HepG2 (cell line): ENCODE measurements around the gene TOB2. TPM values are rescaled to one million over a fixed set of nuclear protein-coding genes. Genes with fewer than 3 reads are reported as not detected.

ENCODE experiments used
- BHLHE40 ChIP-seq: IDR thresholded peaks from 2 replicates; pipeline ENCODE4 v1.6.1; 2011; ENCODE audit warnings: low read length, improper control_type of control experiment
- CCDC6 ChIP-seq: sonication (generic); formaldehyde crosslinking; IDR thresholded peaks from 2 replicates; pipeline ENCODE4 v1.8.1; 2022; ENCODE audit warnings: mild to moderate bottlenecking, missing genetic modification reagents, moderate library complexity
- FOXA1 ChIP-seq, 2 experiments: fragments of 450-650 bp in 1 of 2; sonication (generic) in 1 of 2; formaldehyde crosslinking in 1 of 2; IDR thresholded peaks; 2 replicates each; pipeline versions ENCODE4 v1.4.0 to v1.6.1; 2016 to 2020; ENCODE audit warnings: missing genetic modification reagents in 1 of 2
- GZF1 ChIP-seq: sonication (generic); formaldehyde crosslinking; IDR thresholded peaks from 2 replicates; pipeline ENCODE4 v1.5.1; 2020; ENCODE audit warnings: mild to moderate bottlenecking, missing genetic modification reagents
- HDAC2 ChIP-seq: sonication (generic); formaldehyde crosslinking; IDR thresholded peaks from 2 replicates; pipeline ENCODE4 v1.4.0; 2020; ENCODE audit warnings: missing genetic modification reagents
- PAX8 ChIP-seq: sonication (generic); formaldehyde crosslinking; IDR thresholded peaks from 2 replicates; pipeline ENCODE4 v1.8.0; 2022; ENCODE audit warnings: mild to moderate bottlenecking, missing genetic modification reagents, borderline replicate concordance
- SIN3A ChIP-seq: IDR thresholded peaks from 2 replicates; pipeline ENCODE4 v1.6.1; 2011; ENCODE audit warnings: low read depth, mild to moderate bottlenecking, control low read depth, low read length, borderline replicate concordance
- ZEB1 ChIP-seq: IDR thresholded peaks from 2 replicates; pipeline ENCODE4 v1.6.1; 2012; ENCODE audit warnings: mild to moderate bottlenecking, low read depth, inconsistent platforms; ENCODE audit not compliant: insufficient replicate concordance
- ZKSCAN1 ChIP-seq: fragments of 150-350 bp; IDR thresholded peaks from 2 replicates; pipeline ENCODE4 v1.6.1; 2014; ENCODE audit warnings: low read length
- ZNF121 ChIP-seq: sonication (generic); formaldehyde crosslinking; IDR thresholded peaks from 2 replicates; pipeline ENCODE4 v1.5.0; 2020; ENCODE audit warnings: mild to moderate bottlenecking, missing genetic modification reagents
- ZNF660 ChIP-seq: sonication (generic); formaldehyde crosslinking; IDR thresholded peaks from 2 replicates; pipeline ENCODE4 v1.5.1; 2020; ENCODE audit warnings: mild to moderate bottlenecking, low read depth, missing genetic modification reagents, borderline replicate concordance
- ZNF737 ChIP-seq: sonication (generic); formaldehyde crosslinking; IDR thresholded peaks from 2 replicates; pipeline ENCODE4 v1.5.0; 2020; ENCODE audit warnings: missing genetic modification reagents, mild to moderate bottlenecking, borderline replicate concordance
- ZNF773 ChIP-seq: sonication (generic); formaldehyde crosslinking; IDR thresholded peaks from 2 replicates; pipeline ENCODE4 v1.4.0; 2020; ENCODE audit warnings: missing genetic modification reagents, borderline replicate concordance
- ZSCAN12 ChIP-seq: sonication (generic); formaldehyde crosslinking; IDR thresholded peaks from 2 replicates; pipeline ENCODE4 v1.9.0; 2021; ENCODE audit warnings: mild to moderate bottlenecking, missing genetic modification reagents
- polyA plus RNA-seq, 8 experiments: library from polyadenylated mRNA; depleted of rRNA in 3 of 8; stranded (reverse) in 7 of 8; unstranded in 1 of 8; fragments of >200 nt; fragmentation: Illumina TruSeq in 4 of 8; extraction: Trizol in 4 of 8; gene quantifications; 2 replicates each; pipeline versions ENCODE4 v1.2.1 to v1.2.3, GENCODE V29; 2011 to 2016; ENCODE audit warnings: low read depth in 4 of 8, missing spikeins in 1 of 8, mixed read lengths in 1 of 8; ENCODE audit not compliant: insufficient read depth in 1 of 8
- total RNA-seq, 5 experiments: library from RNA; depleted of rRNA; stranded (reverse); fragments of >200 nt; fragmentation: Illumina TruSeq; extraction: Trizol; gene quantifications; 2 replicates each; pipeline ENCODE4 v1.2.3, GENCODE V29; 2016; ENCODE audit warnings: low read depth in 1 of 5
- TF ChIP-seq, protein P1 (sequence below): sonication (generic); formaldehyde crosslinking; IDR thresholded peaks from 2 replicates; pipeline ENCODE4 v1.8.0; 2022; ENCODE audit warnings: missing genetic modification reagents, mild to moderate bottlenecking, moderate library complexity, borderline replicate concordance
- TF ChIP-seq, protein P2 (sequence below): IDR thresholded peaks from 2 replicates; pipeline ENCODE4 v1.6.1; 2012; ENCODE audit warnings: inconsistent platforms
- TF ChIP-seq, protein P3 (sequence below): sonication (generic); formaldehyde crosslinking; IDR thresholded peaks from 2 replicates; pipeline ENCODE4 v1.8.1; 2023; ENCODE audit warnings: missing genetic modification reagents, inconsistent platforms, borderline replicate concordance
- TF ChIP-seq, protein P4 (sequence below): sonication (generic); formaldehyde crosslinking; conservative IDR thresholded peaks from 2 replicates; pipeline ENCODE4 v1.8.0; 2022; ENCODE audit warnings: mild to moderate bottlenecking, moderate library complexity, missing genetic modification reagents
- TF ChIP-seq, protein P5 (sequence below): sonication (generic); formaldehyde crosslinking; IDR thresholded peaks from 2 replicates; pipeline ENCODE4 v1.8.0; 2022; ENCODE audit warnings: mild to moderate bottlenecking, missing genetic modification reagents; ENCODE audit not compliant: insufficient replicate concordance
- TF ChIP-seq, protein P6 (sequence below): IDR thresholded peaks from 2 replicates; pipeline ENCODE4 v1.6.1; 2016; ENCODE audit warnings: mild to moderate bottlenecking

Gene TOB2
- total and polyA plus RNA-seq, 2 of the 13 experiments (the other 11 are each of a cell fraction or from before 2014, with no cell fraction given), result 12.2 to 13.7 TPM

DNA sequence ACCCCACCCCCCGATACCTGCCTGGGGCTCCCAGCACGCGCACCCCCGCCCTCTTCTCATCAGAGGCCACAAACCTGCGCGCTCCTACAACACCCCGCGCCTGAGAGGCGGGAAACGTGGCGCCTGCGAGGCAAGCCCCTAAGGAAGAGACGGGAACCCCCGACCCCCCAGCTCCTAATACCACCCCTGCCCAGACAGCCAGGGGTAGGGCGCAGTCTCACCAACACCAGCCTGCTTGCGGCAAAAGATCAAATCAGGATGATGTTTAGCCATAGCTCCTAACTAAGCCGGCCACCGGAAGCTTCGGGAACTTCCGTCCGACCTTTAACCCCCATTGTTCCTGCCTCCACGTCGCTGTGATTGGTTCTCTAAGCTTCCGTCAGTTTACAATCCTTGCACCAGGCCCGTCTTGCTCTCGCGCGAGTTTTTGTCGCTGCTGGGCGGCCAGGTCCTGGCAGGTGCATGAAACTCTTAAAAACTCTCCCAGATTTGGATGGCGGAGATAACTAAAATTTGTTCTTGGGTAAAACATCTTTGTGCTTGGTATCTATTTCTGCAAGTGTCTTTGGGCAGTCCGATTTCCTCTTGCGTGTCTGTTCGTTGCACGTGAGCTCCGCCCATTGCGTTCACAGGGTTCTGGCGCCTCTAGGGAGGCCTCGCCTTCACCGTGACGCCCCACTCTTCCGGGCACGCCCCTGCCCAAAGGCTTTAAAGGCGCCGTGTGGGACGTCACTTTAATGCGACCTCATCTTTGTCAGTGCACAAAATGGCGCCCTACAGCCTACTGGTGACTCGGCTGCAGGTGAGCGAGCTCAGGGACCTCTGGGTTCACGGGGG is 22.0 kb upstream of the TOB2 start, which contains the start of the genes ACO2 and PHF5A (continued):
- TF ChIP-seq FOXA1 (IDR thresholded peaks at IDR 0.05) (no peak), FOXA1 (CRISPR knock-in tag; IDR thresholded peaks at IDR 0.05) (peak; percentile 37; the same call in 1 of the 2 replicates), GZF1 (0 out of 2 replicates have a peak, but pooled peaks have one; percentile 48), HDAC2 (CRISPR knock-in tag) (peak; percentile 75), ZNF737 (CRISPR knock-in tag) (no peak), BHLHE40 (peak; percentile 96), ZEB1 (no peak), ZNF121 (CRISPR knock-in tag) (no peak), PAX8 (CRISPR knock-in tag) (no peak), SIN3A (peak; percentile 83), ZNF773 (CRISPR knock-in tag) (0 out of 2 replicates have a peak, but pooled peaks have one; percentile 21), ZNF660 (CRISPR knock-in tag) (no peak), ZKSCAN1 (peak; percentile 46; the same call in 1 of the 2 replicates), ZSCAN12 (CRISPR knock-in tag) (no peak), CCDC6 (CRISPR knock-in tag) (peak; percentile 51; the same call in 1 of the 2 replicates)
- TF ChIP-seq, protein P1, sequence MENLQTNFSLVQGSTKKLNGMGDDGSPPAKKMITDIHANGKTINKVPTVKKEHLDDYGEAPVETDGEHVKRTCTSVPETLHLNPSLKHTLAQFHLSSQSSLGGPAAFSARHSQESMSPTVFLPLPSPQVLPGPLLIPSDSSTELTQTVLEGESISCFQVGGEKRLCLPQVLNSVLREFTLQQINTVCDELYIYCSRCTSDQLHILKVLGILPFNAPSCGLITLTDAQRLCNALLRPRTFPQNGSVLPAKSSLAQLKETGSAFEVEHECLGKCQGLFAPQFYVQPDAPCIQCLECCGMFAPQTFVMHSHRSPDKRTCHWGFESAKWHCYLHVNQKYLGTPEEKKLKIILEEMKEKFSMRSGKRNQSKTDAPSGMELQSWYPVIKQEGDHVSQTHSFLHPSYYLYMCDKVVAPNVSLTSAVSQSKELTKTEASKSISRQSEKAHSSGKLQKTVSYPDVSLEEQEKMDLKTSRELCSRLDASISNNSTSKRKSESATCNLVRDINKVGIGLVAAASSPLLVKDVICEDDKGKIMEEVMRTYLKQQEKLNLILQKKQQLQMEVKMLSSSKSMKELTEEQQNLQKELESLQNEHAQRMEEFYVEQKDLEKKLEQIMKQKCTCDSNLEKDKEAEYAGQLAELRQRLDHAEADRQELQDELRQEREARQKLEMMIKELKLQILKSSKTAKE (CRISPR knock-in tag), result no peak
- TF ChIP-seq, protein P2, sequence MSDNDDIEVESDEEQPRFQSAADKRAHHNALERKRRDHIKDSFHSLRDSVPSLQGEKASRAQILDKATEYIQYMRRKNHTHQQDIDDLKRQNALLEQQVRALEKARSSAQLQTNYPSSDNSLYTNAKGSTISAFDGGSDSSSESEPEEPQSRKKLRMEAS, result peak; percentile 73
- TF ChIP-seq, protein P3, sequence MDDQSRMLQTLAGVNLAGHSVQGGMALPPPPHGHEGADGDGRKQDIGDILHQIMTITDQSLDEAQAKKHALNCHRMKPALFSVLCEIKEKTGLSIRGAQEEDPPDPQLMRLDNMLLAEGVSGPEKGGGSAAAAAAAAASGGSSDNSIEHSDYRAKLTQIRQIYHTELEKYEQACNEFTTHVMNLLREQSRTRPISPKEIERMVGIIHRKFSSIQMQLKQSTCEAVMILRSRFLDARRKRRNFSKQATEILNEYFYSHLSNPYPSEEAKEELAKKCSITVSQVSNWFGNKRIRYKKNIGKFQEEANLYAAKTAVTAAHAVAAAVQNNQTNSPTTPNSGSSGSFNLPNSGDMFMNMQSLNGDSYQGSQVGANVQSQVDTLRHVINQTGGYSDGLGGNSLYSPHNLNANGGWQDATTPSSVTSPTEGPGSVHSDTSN (CRISPR knock-in tag), result no peak
- TF ChIP-seq, protein P4, sequence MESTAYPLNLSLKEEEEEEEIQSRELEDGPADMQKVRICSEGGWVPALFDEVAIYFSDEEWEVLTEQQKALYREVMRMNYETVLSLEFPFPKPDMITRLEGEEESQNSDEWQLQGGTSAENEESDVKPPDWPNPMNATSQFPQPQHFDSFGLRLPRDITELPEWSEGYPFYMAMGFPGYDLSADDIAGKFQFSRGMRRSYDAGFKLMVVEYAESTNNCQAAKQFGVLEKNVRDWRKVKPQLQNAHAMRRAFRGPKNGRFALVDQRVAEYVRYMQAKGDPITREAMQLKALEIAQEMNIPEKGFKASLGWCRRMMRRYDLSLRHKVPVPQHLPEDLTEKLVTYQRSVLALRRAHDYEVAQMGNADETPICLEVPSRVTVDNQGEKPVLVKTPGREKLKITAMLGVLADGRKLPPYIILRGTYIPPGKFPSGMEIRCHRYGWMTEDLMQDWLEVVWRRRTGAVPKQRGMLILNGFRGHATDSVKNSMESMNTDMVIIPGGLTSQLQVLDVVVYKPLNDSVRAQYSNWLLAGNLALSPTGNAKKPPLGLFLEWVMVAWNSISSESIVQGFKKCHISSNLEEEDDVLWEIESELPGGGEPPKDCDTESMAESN, result no peak; the same call in 1 of the 2 replicates
- TF ChIP-seq, protein P5, sequence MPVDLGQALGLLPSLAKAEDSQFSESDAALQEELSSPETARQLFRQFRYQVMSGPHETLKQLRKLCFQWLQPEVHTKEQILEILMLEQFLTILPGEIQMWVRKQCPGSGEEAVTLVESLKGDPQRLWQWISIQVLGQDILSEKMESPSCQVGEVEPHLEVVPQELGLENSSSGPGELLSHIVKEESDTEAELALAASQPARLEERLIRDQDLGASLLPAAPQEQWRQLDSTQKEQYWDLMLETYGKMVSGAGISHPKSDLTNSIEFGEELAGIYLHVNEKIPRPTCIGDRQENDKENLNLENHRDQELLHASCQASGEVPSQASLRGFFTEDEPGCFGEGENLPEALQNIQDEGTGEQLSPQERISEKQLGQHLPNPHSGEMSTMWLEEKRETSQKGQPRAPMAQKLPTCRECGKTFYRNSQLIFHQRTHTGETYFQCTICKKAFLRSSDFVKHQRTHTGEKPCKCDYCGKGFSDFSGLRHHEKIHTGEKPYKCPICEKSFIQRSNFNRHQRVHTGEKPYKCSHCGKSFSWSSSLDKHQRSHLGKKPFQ, result no peak
- TF ChIP-seq, protein P6, sequence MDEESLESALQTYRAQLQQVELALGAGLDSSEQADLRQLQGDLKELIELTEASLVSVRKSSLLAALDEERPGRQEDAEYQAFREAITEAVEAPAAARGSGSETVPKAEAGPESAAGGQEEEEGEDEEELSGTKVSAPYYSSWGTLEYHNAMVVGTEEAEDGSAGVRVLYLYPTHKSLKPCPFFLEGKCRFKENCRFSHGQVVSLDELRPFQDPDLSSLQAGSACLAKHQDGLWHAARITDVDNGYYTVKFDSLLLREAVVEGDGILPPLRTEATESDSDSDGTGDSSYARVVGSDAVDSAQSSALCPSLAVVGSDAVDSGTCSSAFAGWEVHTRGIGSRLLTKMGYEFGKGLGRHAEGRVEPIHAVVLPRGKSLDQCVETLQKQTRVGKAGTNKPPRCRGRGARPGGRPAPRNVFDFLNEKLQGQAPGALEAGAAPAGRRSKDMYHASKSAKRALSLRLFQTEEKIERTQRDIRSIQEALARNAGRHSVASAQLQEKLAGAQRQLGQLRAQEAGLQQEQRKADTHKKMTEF, result peak; percentile 88
